Thyroid gland (tissue), 4 donors: ENCODE data around the gene DUOX2.

ENCODE experiments used
- CTCF ChIP-seq, 6 experiments: fragments of 200-600 bp in 3 of 6; fragments of 450-650 bp in 3 of 6; sonication (generic) in 3 of 6; IDR thresholded peaks; one replicate each; pipeline ENCODE4 v1.5.1; 2016 to 2019; ENCODE audit warnings: antibody characterized with exemption in 6 of 6, mild to moderate bottlenecking in 2 of 6, inconsistent platforms in 1 of 6, moderate library complexity in 1 of 6
- POLR2A ChIP-seq, 2 donors: fragments of 450-650 bp; IDR thresholded peaks; one replicate each; pipeline ENCODE4 v1.6.1; 2017; ENCODE audit warnings: antibody characterized with exemption in 2 of 2, mild to moderate bottlenecking in 2 of 2, moderate library complexity in 1 of 2

GRCh38 chr15:45118996-45119395 lies 5.0 kb upstream of the DUOX2 start:
- no peak for TF ChIP-seq CTCF (IDR thresholded peaks at IDR 0.05)
- no peak for TF ChIP-seq POLR2A (IDR thresholded peaks at IDR 0.05)
